Esophagus muscularis mucosa (tissue), 3 donors: Measurements from ENCODE around the gene PPIL1.

ENCODE experiments used
- CTCF ChIP-seq, 3 experiments: fragments of 200-600 bp in 2 of 3; fragments of 450-650 bp in 1 of 3; sonication (generic) in 2 of 3; IDR thresholded peaks; one replicate each; pipeline ENCODE4 v1.5.1; 2017 to 2019; ENCODE audit warnings: antibody characterized with exemption in 3 of 3, mild to moderate bottlenecking in 2 of 3, moderate library complexity in 1 of 3
- EP300 ChIP-seq: sonication (generic); formaldehyde crosslinking; IDR thresholded peaks from one replicate; pipeline ENCODE4 v1.6.1; 2017; ENCODE audit warnings: antibody characterized with exemption

GRCh38 chr6:36852481-36853147 is 22.0 kb downstream of the PPIL1 start:
- TF ChIP-seq EP300, result no peak
- no peak for TF ChIP-seq CTCF (IDR thresholded peaks at IDR 0.05)
